LNCAP (cell line): Measurements from ENCODE around the gene ZC3HAV1.

ENCODE experiments used
- CTCF ChIP-seq: fragments of 450-650 bp; IDR thresholded peaks from 2 replicates; pipeline ENCODE4 v1.5.1; 2017; ENCODE audit warnings: mild to moderate bottlenecking

The ZC3HAV1 gene

GRCh38 chr7:139109188-139109982 lies at the start of gene ZC3HAV1:
Gene ZC3HAV1, minus strand, starts transcription at chr7:139109720. Its CDS starts 389 bp downstream, at chr7:139109331.
- TF ChIP-seq CTCF = no peak

- no peak for TF ChIP-seq CTCF
These were observed 44.3 kb upstream of the ZC3HAV1 start for GRCh38 chr7:139153832-139154231.

GRCh38 chr7:139152149-139152548 lies 42.6 kb upstream of the ZC3HAV1 start:
- no peak for TF ChIP-seq CTCF

- TF ChIP-seq CTCF = no peak
These were observed 29.6 kb upstream of the ZC3HAV1 start for GRCh38 chr7:139139150-139139549.

GRCh38 chr7:139133335-139134139 lies 24.0 kb upstream of the ZC3HAV1 start:
- no peak for TF ChIP-seq CTCF

GRCh38 chr7:139132887-139133286 lies 23.4 kb upstream of the ZC3HAV1 start:
- no peak for TF ChIP-seq CTCF

GRCh38 chr7:139131601-139132041 lies 22.1 kb upstream of the ZC3HAV1 start:
- no peak for TF ChIP-seq CTCF
